SK-N-SH (cell line): ENCODE data around the gene NCAPG. TPM values are rescaled to one million over a fixed set of nuclear protein-coding genes. Genes with fewer than 3 reads are reported as not detected.

Experiments used
- CTCF ChIA-PET: fragments of 300-600, 350-600 bp; formaldehyde crosslinking; extraction: SDS; loops from one replicate; lab custom pipeline; 2021; lab: Yijun Ruan, JAX
- POLR2A ChIA-PET: fragments of 350-600 bp; sonication (Branson Sonifier 250); formaldehyde crosslinking; extraction: SDS; loops from one replicate; lab custom pipeline; 2020; ENCODE audit warnings: antibody characterized with exemption, inconsistent platforms; lab: Yijun Ruan, JAX
- DNase-seq: peaks from one replicate; pipeline ENCODE4 v3.0.0; 2012
- H2AFZ ChIP-seq: fragments of 200-600 bp; sonication (generic); 2 replicates; pipeline ENCODE4 v1.8.1; 2016; ENCODE audit warnings: antibody characterized with exemption, mild to moderate bottlenecking, low read depth
- H3F3A ChIP-seq: fragments of 200-600 bp; sonication (generic); replicated peaks from 2 replicates; pipeline ENCODE3; 2016; ENCODE audit warnings: antibody characterized with exemption, mild to moderate bottlenecking; ENCODE audit not compliant: insufficient read depth
- H3K27ac ChIP-seq, 2 experiments: fragments of 200-500 bp in 1 of 2; fragments of 200-600 bp in 1 of 2; sonication (Bioruptor generic) in 1 of 2; sonication (generic), shearing (Covaris generic) in 1 of 2; 2 replicates each; pipeline versions ENCODE4 v1.5.1 to v1.6.1; 2014 to 2016; ENCODE audit warnings: low read depth in 2 of 2, inconsistent platforms in 1 of 2, low read length in 1 of 2, mild to moderate bottlenecking in 1 of 2, mixed read lengths in 1 of 2
- H3K27me3 ChIP-seq: fragments of 200-600 bp; sonication (generic), shearing (Covaris generic); 2 replicates; pipeline ENCODE4 v1.6.1; 2016; ENCODE audit warnings: mixed run types; ENCODE audit not compliant: insufficient read depth
- H3K36me3 ChIP-seq, 2 experiments: fragments of 200-500 bp in 1 of 2; fragments of 200-600 bp in 1 of 2; sonication (Bioruptor generic) in 1 of 2; sonication (generic) in 1 of 2; replicated peaks in 1 of 2; 2 replicates each; pipeline versions ENCODE3 to v1.5.1; 2014 to 2016; ENCODE audit warnings: low read length in 1 of 2, mild to moderate bottlenecking in 1 of 2; ENCODE audit not compliant: insufficient read depth in 2 of 2, control insufficient read depth in 1 of 2
- H3K4me1 ChIP-seq, 2 experiments: fragments of 200-500 bp in 1 of 2; fragments of 200-600 bp in 1 of 2; sonication (Bioruptor generic) in 1 of 2; sonication (generic), shearing (Covaris generic) in 1 of 2; 2 replicates each; pipeline versions ENCODE4 v1.5.1 to v1.6.1; 2014 to 2016; ENCODE audit warnings: low read depth in 1 of 2, low read length in 1 of 2, mixed run types in 1 of 2; ENCODE audit not compliant: insufficient read depth in 2 of 2, control insufficient read depth in 1 of 2
- H3K4me2 ChIP-seq: fragments of 200-600 bp; sonication (generic), shearing (Covaris generic); 2 replicates; pipeline ENCODE4 v1.6.1; 2017; ENCODE audit warnings: mixed run types
- H3K4me3 ChIP-seq, 2 experiments: fragments of 200-500 bp in 1 of 2; fragments of 200-600 bp in 1 of 2; sonication (Bioruptor generic) in 1 of 2; sonication (generic), shearing (Covaris generic) in 1 of 2; 2 replicates each; pipeline versions ENCODE4 v1.5.1 to v1.8.1; 2014 to 2016; ENCODE audit warnings: low read depth in 2 of 2, inconsistent platforms in 1 of 2, low read length in 1 of 2, mild to moderate bottlenecking in 1 of 2, mixed read lengths in 1 of 2, moderate library complexity in 1 of 2
- H3K79me2 ChIP-seq: fragments of 200-600 bp; sonication (generic); 2 replicates; pipeline ENCODE4 v1.8.1; 2017; ENCODE audit warnings: mild to moderate bottlenecking; ENCODE audit not compliant: insufficient read depth
- H3K9ac ChIP-seq: fragments of 200-600 bp; sonication (generic); 2 replicates; pipeline ENCODE4 v1.6.1; 2017; ENCODE audit warnings: mixed run types
- H3K9me2 ChIP-seq: fragments of 200-600 bp; sonication (generic); 2 replicates; pipeline ENCODE4 v1.6.1; 2017; ENCODE audit warnings: mixed run types
- H3K9me3 ChIP-seq: fragments of 200-600 bp; sonication (generic); 2 replicates; pipeline ENCODE4 v1.6.1; 2017; ENCODE audit warnings: mixed run types, mild to moderate bottlenecking, moderate library complexity
- H4K20me1 ChIP-seq: fragments of 200-600 bp; sonication (generic); 2 replicates; pipeline ENCODE4 v1.6.1; 2017; ENCODE audit warnings: mild to moderate bottlenecking, mixed run types; ENCODE audit not compliant: insufficient read depth
- CTCF ChIP-seq: fragments of 200-600 bp; sonication (generic); IDR thresholded peaks from 2 replicates; pipeline ENCODE4 v1.6.1; 2017; ENCODE audit warnings: antibody characterized with exemption, mild to moderate bottlenecking, moderate library complexity
- ELF1 ChIP-seq: IDR thresholded peaks from 2 replicates; pipeline ENCODE4 v1.4.0; 2012
- FOSL2 ChIP-seq: IDR thresholded peaks from 2 replicates; pipeline ENCODE4 v1.4.0; 2012; ENCODE audit warnings: low read depth, mild to moderate bottlenecking, moderate library complexity, borderline replicate concordance
- GABPA ChIP-seq: IDR thresholded peaks from 2 replicates; pipeline ENCODE4 v1.4.0; 2012; ENCODE audit warnings: low read depth, mild to moderate bottlenecking
- MAX ChIP-seq: IDR thresholded peaks from 2 replicates; pipeline ENCODE4 v1.4.0; 2012; ENCODE audit warnings: low read depth
- NFIC ChIP-seq: IDR thresholded peaks from 2 replicates; pipeline ENCODE4 v1.4.0; 2012; ENCODE audit warnings: borderline replicate concordance
- POLR2AphosphoS5 ChIP-seq: IDR thresholded peaks from 2 replicates; pipeline ENCODE4 v1.6.1; 2012; ENCODE audit warnings: low read depth, low read length
- RCOR1 ChIP-seq: fragments of 150-350 bp; IDR thresholded peaks from 2 replicates; pipeline ENCODE4 v1.6.1; 2017; ENCODE audit warnings: antibody characterized with exemption, low read length
- REST ChIP-seq: IDR thresholded peaks from 2 replicates; pipeline ENCODE4 v1.6.1; 2012; ENCODE audit warnings: mild to moderate bottlenecking, low read depth, low read length, moderate library complexity
- SIN3A ChIP-seq: IDR thresholded peaks from 2 replicates; pipeline ENCODE4 v1.6.1; 2012; ENCODE audit warnings: low read depth, mild to moderate bottlenecking, low read length, moderate library complexity, borderline replicate concordance
- SMC3 ChIP-seq: IDR thresholded peaks from 2 replicates; pipeline ENCODE4 v1.6.1; 2012; ENCODE audit warnings: low read depth, low read length, improper control_type of control experiment
- TAF1 ChIP-seq: IDR thresholded peaks from 2 replicates; pipeline ENCODE4 v1.6.1; 2012; ENCODE audit warnings: low read depth, mild to moderate bottlenecking, low read length, moderate library complexity, borderline replicate concordance
- USF1 ChIP-seq: IDR thresholded peaks from 2 replicates; pipeline ENCODE4 v1.4.0; 2012; ENCODE audit warnings: low read depth, borderline replicate concordance
- ZBTB33 ChIP-seq: IDR thresholded peaks from 2 replicates; pipeline ENCODE4 v1.4.0; 2012; ENCODE audit warnings: low read depth, borderline replicate concordance
- WGBS: methylation state at CpG from one replicate; pipeline ENCODE4 v1.1.6; 2017; ENCODE audit warnings: low lambda C conversion rate; 5-methylcytosine and 5-hydroxymethylcytosine counted together
- polyA plus RNA-seq, 3 experiments: library from polyadenylated mRNA; depleted of rRNA; stranded (reverse); fragments of >200 nt; gene quantifications; 2 replicates each; pipeline ENCODE4 v1.2.3, GENCODE V29; 2012

Gene NCAPG
- polyA plus RNA-seq, 1 of the 3 experiments (the other 2 are of a cell fraction), result 4.8 TPM

- 65% methylated on average over 4 of the region's 4 CpGs for WGBS
- Histone ChIP-seq H3F3A (no peaks in the 10 kb centered on the region), H3K36me3 (no peaks in the 10 kb centered on the region), H3K9me3 (no peaks in the 10 kb centered on the region), H3K4me2 (no peak overlapping the region), H3K9ac (no peak overlapping the region), H3K4me1 (peaks cover 0 to 3% of the 10 kb centered on the region in 2 experiments; a peak in 1 of 4 replicates), H3K79me2 (no peaks in the 10 kb centered on the region), H3K4me3 (no peak overlapping the region), H3K9me2 (no peaks in the 10 kb centered on the region), H4K20me1 (no peaks in the 10 kb centered on the region), H3K27me3 (no peaks in the 10 kb centered on the region), H3K27ac (no peak overlapping the region), H2AFZ (no peak overlapping the region)
- CTCF ChIA-PET, result no interaction called here
- DNase-seq, result no peak
- TF ChIP-seq MAX (no peak), CTCF (no peak), NFIC (no peak), TAF1 (no peak), SIN3A (no peak), SMC3 (no peak), POLR2AphosphoS5 (no peak), ELF1 (no peak), GABPA (no peak)
- POLR2A ChIA-PET, result no interaction called here
These were observed 39.9 kb upstream of the NCAPG start for GRCh38 chr4:17770845-17771244.

GRCh38 chr4:17771284-17771908 lies 39.4 kb upstream of the NCAPG start:
- Histone ChIP-seq H3K4me2 (no peak overlapping the region), H3K4me1 (peaks cover 0 to 3% of the 10 kb centered on the region in 2 experiments; a peak in 1 of 4 replicates), H2AFZ (no peak overlapping the region), H4K20me1 (no peaks in the 10 kb centered on the region), H3K27me3 (no peaks in the 10 kb centered on the region), H3K79me2 (no peaks in the 10 kb centered on the region), H3K27ac (no peak overlapping the region), H3K4me3 (no peak overlapping the region), H3K36me3 (no peaks in the 10 kb centered on the region), H3K9me3 (no peaks in the 10 kb centered on the region), H3K9ac (no peak overlapping the region), H3F3A (no peaks in the 10 kb centered on the region), H3K9me2 (no peaks in the 10 kb centered on the region)
- ChIA-PET CTCF (no interaction called here), POLR2A (no interaction called here)
- DNase-seq, result peak; percentile 34
- WGBS, result 51% methylated on average over 7 of the region's 8 CpGs
- TF ChIP-seq CTCF (no peak), FOSL2 (no peak), RCOR1 (no peak), USF1 (no peak), REST (no peak), ZBTB33 (no peak), ELF1 (no peak)
